Panc1 (cell line): ENCODE results near the gene NEK8. TPM values are rescaled to one million over a fixed set of nuclear protein-coding genes. Genes with fewer than 3 reads are reported as not detected.
"Not testable (repeated sequence)": the region's sequence is repeated elsewhere in the genome, so short reads cannot be mapped to it uniquely, and the experiment has no call there.

ENCODE experiments used
- ATAC-seq: fragments of 200-7000 bp; cut with Tn5 transposase; 2 replicates; pipeline ENCODE4 v1.9.1; 2020; ENCODE audit warnings: mild to moderate bottlenecking, moderate library complexity
- BruUV-seq: library from RNA; stranded (reverse); fragments of 400-500 nt; replicated peaks from 2 replicates; lab custom pipeline; 2021; lab: Mats Ljungman, UMichigan
- CTCF ChIA-PET: fragments of 300-600 bp; sonication (Branson Sonifier 250); formaldehyde crosslinking; loops from one replicate; lab custom pipeline; 2022; ENCODE audit warnings: antibody characterized with exemption; lab: Charles Lee
- POLR2A ChIA-PET: fragments of 300-600 bp; sonication (Branson Sonifier 250); formaldehyde crosslinking; loops from one replicate; lab custom pipeline; 2022; ENCODE audit warnings: antibody characterized with exemption; lab: Charles Lee
- DNase-seq: peaks from one replicate; pipeline ENCODE4 v3.0.0-alpha.2; 2010; ENCODE audit warnings: low read depth, low spot score
- H3K27ac ChIP-seq: 2 replicates; pipeline ENCODE4 v1.5.1; 2011; ENCODE audit warnings: mild to moderate bottlenecking, low read length, inconsistent platforms
- H3K27me3 ChIP-seq: fragments of 200-500 bp; sonication (Bioruptor generic); 2 replicates; pipeline ENCODE4 v1.6.0; 2014; ENCODE audit warnings: low read length, inconsistent platforms; ENCODE audit not compliant: control insufficient read depth, insufficient read depth
- H3K36me3 ChIP-seq: fragments of 200-500 bp; sonication (Bioruptor generic); 2 replicates; pipeline ENCODE4 v1.5.1; 2014; ENCODE audit warnings: inconsistent platforms, mild to moderate bottlenecking, low read length, moderate library complexity; ENCODE audit not compliant: control insufficient read depth, insufficient read depth
- H3K4me1 ChIP-seq: 2 replicates; pipeline ENCODE4 v1.5.1; 2011; ENCODE audit warnings: inconsistent platforms, mild to moderate bottlenecking, low read length, moderate library complexity; ENCODE audit not compliant: control insufficient read depth, insufficient read depth
- H3K4me3 ChIP-seq, 2 experiments: 2 replicates each; pipeline ENCODE4 v1.5.1; 2011 to 2012; ENCODE audit warnings: low read depth in 2 of 2, low read length in 2 of 2, mild to moderate bottlenecking in 2 of 2, inconsistent platforms in 1 of 2, moderate library complexity in 1 of 2
- H3K9me3 ChIP-seq: fragments of 200-500 bp; sonication (Bioruptor generic); 2 replicates; pipeline ENCODE4 v1.5.1; 2014; ENCODE audit warnings: low read depth, mild to moderate bottlenecking, inconsistent platforms, low read length, moderate library complexity; ENCODE audit not compliant: control insufficient read depth, insufficient read depth
- POLR2AphosphoS5 ChIP-seq: IDR thresholded peaks from 2 replicates; pipeline ENCODE4 v1.6.1; 2012; ENCODE audit warnings: mild to moderate bottlenecking, low read depth, low read length, moderate library complexity
- SIN3A ChIP-seq: IDR thresholded peaks from 2 replicates; pipeline ENCODE4 v1.6.1; 2012; ENCODE audit warnings: low read depth, mild to moderate bottlenecking, low read length, moderate library complexity, borderline replicate concordance; ENCODE audit not compliant: insufficient read depth
- TCF7L2 ChIP-seq: IDR thresholded peaks from 2 replicates; pipeline ENCODE4 v1.6.1; 2011; ENCODE audit warnings: mild to moderate bottlenecking, low read depth, low read length, inconsistent platforms
- in situ Hi-C: cut with HindIII; loops from 2 replicates; pipeline ENCODE4 v1.10.0; 2016; ENCODE audit warnings: low sequenced_read_pairs, low pct_unique_long_range_greater_than_20kb
- intact Hi-C: fragments of 100-400 bp; cut with micrococcal nuclease; formaldehyde crosslinking; loops from one replicate; pipeline ENCODE4 v1.10.0; 2022; ENCODE audit not compliant: unreplicated experiment
- total RNA-seq: library from RNA; stranded (reverse); gene quantifications from one replicate; pipeline ENCODE4 v1.2.1, GENCODE V29; 2021; ENCODE audit not compliant: unreplicated experiment
- TF ChIP-seq, protein P1 (sequence below): fragments of 450-650 bp; IDR thresholded peaks from 2 replicates; pipeline ENCODE4 v1.5.1; 2017; ENCODE audit warnings: mild to moderate bottlenecking
- TF ChIP-seq, protein P2 (sequence below), 2 experiments: IDR thresholded peaks; 2 replicates each; pipeline ENCODE4 v1.6.1; 2011 to 2012; ENCODE audit warnings: low read depth in 2 of 2, control low read depth in 1 of 2, low read length in 1 of 2, mild to moderate bottlenecking in 1 of 2, moderate library complexity in 1 of 2; ENCODE audit not compliant: insufficient read depth in 1 of 2

NEK8 gene
- total RNA-seq, 1 experiment from 2014 or later: 11.9 TPM

DNA sequence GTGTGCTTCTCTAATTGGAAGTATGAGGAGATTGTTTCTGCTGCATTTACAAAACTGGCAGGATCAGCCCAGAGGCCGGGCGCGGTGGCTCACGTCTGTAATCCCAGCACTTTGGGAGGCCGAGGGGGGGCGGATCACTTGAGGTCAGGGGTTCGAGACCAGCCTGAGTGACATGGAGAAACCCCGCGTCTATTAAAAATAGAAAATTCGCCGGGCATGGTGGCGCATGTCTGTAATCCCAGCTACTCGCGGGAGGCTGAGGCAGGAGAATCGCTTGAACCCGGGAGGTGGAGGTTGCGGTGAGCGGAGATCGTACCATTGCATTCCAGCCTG lies 7.6 kb upstream of the NEK8 start:
- in situ Hi-C loops, CTCF ChIA-PET, BruUV-seq, ATAC-seq, DNase-seq, H3K27me3 ChIP-seq, H3K9me3 ChIP-seq: not testable (repeated sequence)
- H3K36me3 ChIP-seq: peaks cover 30% of the 10 kb centered on the region
- H3K27ac ChIP-seq: peak overlapping the region; percentile 99
- H3K4me1 ChIP-seq: peaks cover 46% of the 10 kb centered on the region
- POLR2A ChIA-PET: interaction anchor here (1.0 kb wide), 1 partner anchor 30 kb away, joined by 3 read pairs; no protein-coding TSS in a partner anchor
- peak overlapping the region; percentile 58 to 88 for H3K4me3 ChIP-seq
- intact Hi-C loops: loop anchor here (10.0 kb wide), 1 partner anchor 184 kb away; the partner anchor contains the start of gene DHRS13
- 0 out of 2 replicates have a peak, but pooled peaks have one; percentile 16 for TF ChIP-seq SIN3A

DNA sequence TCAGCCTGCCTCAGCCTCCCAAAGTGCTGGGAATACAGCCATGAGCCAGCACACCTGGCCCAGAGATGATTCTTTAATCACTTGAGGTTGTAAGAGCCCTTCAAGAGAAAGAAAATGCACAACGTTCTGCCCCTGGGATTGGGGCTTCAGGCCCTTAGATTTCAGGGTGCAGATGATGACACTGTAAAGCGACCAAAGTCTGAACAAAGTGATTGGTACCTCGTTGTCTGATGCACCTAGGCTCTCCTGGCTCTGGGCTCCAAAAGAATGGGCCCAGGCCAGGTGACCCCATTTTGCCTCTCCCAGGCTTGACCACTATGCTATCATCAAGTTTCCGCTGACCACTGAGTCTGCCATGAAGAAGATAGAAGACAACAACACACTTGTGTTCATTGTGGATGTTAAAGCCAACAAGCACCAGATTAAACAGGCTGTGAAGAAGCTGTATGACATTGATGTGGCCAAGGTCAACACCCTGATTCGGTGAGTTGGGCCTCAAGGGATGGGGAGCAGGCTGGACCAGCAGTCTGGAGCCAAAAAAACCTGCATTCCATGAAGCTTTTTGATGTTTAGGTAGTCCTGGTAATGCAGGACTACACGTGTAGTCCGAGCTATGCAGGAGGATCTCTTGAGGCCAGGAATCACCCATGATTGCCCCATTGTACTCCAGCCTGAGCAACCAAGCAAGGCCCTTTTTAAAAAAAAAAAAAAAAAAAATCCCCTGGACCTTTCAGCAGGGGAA lies 6.0 kb upstream of the NEK8 start:
- intact Hi-C loops: loop anchor here (10.0 kb wide), 1 partner anchor 182 kb away; the partner anchor contains the start of gene DHRS13
- no TSS peak for BruUV-seq

More for the DNA sequence above, 6.0 kb upstream of the NEK8 start:
- H3K9me3 ChIP-seq: no peaks in the 10 kb centered on the region
- no peak for ATAC-seq
- H3K36me3 ChIP-seq: peaks cover 30% of the 10 kb centered on the region
- H3K27me3 ChIP-seq: no peaks in the 10 kb centered on the region
- CTCF ChIA-PET: interaction anchor here (0.7 kb wide), 1 partner anchor 236 kb away, joined by 5 read pairs; no protein-coding TSS in a partner anchor
- no peak for DNase-seq
- peak overlapping the region; percentile 99 for H3K27ac ChIP-seq
- in situ Hi-C loops: no loop called here
- peaks cover 43% of the 10 kb centered on the region for H3K4me1 ChIP-seq
- H3K4me3 ChIP-seq: peak overlapping the region; percentile 58 to 88
- TF ChIP-seq, protein P1, sequence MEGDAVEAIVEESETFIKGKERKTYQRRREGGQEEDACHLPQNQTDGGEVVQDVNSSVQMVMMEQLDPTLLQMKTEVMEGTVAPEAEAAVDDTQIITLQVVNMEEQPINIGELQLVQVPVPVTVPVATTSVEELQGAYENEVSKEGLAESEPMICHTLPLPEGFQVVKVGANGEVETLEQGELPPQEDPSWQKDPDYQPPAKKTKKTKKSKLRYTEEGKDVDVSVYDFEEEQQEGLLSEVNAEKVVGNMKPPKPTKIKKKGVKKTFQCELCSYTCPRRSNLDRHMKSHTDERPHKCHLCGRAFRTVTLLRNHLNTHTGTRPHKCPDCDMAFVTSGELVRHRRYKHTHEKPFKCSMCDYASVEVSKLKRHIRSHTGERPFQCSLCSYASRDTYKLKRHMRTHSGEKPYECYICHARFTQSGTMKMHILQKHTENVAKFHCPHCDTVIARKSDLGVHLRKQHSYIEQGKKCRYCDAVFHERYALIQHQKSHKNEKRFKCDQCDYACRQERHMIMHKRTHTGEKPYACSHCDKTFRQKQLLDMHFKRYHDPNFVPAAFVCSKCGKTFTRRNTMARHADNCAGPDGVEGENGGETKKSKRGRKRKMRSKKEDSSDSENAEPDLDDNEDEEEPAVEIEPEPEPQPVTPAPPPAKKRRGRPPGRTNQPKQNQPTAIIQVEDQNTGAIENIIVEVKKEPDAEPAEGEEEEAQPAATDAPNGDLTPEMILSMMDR: no peak
- TF ChIP-seq TCF7L2: no peak
- TF ChIP-seq POLR2AphosphoS5: no peak
- no peak for TF ChIP-seq SIN3A
- TF ChIP-seq, protein P2, sequence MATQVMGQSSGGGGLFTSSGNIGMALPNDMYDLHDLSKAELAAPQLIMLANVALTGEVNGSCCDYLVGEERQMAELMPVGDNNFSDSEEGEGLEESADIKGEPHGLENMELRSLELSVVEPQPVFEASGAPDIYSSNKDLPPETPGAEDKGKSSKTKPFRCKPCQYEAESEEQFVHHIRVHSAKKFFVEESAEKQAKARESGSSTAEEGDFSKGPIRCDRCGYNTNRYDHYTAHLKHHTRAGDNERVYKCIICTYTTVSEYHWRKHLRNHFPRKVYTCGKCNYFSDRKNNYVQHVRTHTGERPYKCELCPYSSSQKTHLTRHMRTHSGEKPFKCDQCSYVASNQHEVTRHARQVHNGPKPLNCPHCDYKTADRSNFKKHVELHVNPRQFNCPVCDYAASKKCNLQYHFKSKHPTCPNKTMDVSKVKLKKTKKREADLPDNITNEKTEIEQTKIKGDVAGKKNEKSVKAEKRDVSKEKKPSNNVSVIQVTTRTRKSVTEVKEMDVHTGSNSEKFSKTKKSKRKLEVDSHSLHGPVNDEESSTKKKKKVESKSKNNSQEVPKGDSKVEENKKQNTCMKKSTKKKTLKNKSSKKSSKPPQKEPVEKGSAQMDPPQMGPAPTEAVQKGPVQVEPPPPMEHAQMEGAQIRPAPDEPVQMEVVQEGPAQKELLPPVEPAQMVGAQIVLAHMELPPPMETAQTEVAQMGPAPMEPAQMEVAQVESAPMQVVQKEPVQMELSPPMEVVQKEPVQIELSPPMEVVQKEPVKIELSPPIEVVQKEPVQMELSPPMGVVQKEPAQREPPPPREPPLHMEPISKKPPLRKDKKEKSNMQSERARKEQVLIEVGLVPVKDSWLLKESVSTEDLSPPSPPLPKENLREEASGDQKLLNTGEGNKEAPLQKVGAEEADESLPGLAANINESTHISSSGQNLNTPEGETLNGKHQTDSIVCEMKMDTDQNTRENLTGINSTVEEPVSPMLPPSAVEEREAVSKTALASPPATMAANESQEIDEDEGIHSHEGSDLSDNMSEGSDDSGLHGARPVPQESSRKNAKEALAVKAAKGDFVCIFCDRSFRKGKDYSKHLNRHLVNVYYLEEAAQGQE (IDR thresholded peaks at IDR 0.05; ENCODE audit: insufficient read depth in 1 of 2, low read depth in 2 of 2, low read length in 1 of 2): no peak
- POLR2A ChIA-PET: interaction anchor here (0.6 to 1.5 kb wide), 2 partner anchors 11 to 166 kb away, joined by 4 to 7 read pairs; partner anchors contain the start of gene PROCA1
